Measurements from ENCODE around the gene FNBP1.
A peak's percentile ranks its signal among the peaks of the same experiment; 100 is the strongest.
"Not testable (repeated sequence)": the region's sequence is repeated elsewhere in the genome, so short reads cannot be mapped to it uniquely, and the experiment has no call there.

FNBP1 gene

DNA sequence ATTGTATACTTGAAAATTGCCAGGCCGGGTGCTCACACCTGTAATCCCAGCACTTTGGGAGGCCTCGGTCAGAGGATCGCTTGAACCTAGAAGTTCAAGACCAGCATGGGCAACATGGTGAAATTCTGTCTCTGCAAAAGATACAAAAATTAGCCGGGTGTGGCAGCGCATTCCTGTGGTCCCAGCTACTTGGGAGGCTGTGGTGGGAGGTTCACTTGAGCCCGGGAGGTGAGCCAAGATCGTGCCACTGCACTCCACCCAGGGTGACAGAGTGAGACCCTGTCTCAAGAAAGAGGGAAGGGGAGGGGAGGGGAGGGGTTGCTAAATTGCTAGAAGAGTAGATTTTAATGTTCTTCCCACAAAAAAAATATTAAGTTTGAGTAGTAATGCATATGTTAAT is 53.2 kb downstream of the FNBP1 start:
- no peak for FAIRE-seq

DNA sequence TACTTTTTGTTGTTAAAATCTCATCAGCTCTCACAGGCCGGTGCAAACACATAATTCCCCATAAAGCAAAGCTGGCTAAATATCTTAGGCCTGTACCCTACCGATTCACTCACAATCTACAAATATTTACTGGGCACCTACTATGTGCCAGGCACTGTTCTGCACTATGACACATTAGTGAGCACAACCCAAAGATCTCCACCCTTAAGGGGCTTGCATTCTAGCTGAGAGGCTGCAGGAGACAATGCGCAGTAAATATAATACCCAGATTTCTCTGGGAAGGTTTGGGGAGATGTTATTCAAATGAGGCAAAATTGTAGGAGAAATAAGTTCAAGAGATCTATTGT is 53.7 kb downstream of the FNBP1 start:
- FAIRE-seq = no peak

DNA sequence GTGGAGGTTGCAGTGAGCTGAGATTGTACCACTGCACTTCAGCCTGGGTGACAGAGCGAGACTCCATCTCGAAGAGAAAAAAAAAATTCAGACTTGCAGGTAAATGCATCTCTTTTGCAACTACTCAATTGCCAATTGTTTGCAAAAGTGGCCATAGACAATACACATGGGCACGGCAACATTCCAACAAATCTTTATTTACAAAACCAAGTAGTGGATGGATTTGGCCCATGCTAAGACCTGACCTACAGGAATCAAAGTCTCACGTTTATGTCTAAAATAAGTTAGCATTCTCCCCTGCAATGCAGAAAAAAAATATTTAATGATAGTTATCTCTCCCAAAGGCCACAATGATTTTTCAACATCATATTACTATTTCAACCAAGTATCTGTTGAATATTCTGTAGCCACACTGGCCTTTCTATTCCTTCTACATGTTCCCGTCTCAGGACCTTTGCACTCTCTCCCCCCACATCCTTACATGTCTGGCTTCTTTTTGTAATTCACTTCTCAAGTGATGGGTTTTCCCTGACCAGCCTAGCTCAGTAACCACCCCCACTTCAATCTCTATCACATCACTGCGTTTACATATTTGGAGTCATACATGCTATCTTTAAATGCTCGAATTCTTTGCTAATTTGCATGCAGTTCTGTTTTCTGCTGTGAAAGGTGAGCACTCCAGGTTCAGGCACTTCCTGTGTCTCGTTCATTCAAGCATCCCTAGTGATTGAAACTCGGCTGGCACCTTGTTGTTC is 54.2 kb downstream of the FNBP1 start:
- FAIRE-seq = no peak

DNA sequence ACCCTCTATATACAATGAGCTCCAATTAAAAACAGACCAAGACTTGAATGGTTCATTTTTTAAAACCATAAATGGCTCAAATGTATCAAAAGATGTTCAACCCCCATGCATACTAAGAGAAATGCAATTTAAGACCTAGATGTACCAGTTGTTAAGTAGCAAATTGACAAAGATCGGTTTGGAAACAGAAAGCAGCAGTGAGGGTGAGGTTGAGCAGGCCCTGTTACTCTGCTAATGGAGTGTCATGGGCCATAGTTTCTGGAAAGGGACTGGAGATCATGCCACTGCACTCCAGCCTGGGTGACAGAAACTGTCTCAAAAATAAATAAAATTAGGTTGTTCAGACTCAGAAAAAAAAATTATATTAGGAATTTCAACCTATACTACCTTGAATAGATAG is 55.0 kb downstream of the FNBP1 start:
- FAIRE-seq = no peak

DNA sequence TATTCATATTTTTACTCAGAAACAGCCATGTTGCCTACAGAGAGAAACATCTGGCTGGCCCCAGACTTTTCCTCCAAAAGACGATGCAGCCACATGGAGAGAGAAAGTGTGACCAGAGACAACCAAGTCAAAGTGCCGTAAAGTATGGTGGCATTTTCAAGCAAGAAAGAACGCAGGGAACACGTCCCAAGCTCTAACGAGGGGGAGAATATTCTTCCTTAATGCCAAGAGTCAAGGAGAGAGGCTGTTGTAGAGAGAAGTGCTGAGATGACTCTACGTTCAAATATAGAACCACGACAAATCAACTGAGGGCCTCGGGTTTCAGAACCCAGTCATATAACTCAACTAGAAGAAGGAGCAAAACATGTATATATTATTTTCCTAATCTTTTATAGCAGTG is 55.9 kb downstream of the FNBP1 start:
- no peak for FAIRE-seq

DNA sequence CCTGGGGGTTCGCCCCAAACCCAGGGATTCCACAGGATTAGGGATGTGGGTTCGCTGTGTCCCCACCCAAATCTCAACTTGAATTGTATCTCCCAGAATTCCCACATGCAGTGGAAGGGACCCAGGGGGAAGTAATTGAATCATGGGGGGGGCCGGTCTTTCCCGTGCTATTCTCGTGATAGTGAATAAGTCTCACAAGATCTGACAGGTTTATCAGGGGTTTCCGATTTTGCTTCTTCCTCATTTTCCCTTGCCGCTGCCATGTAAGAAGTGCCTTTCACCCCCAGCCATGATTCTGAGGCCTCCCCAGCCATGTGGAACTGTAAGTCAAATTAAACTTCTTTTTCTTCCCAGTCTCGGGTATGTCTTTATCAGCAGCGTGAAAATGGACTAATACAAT is 58.4 kb downstream of the FNBP1 start:
- FAIRE-seq = not testable (repeated sequence)

DNA sequence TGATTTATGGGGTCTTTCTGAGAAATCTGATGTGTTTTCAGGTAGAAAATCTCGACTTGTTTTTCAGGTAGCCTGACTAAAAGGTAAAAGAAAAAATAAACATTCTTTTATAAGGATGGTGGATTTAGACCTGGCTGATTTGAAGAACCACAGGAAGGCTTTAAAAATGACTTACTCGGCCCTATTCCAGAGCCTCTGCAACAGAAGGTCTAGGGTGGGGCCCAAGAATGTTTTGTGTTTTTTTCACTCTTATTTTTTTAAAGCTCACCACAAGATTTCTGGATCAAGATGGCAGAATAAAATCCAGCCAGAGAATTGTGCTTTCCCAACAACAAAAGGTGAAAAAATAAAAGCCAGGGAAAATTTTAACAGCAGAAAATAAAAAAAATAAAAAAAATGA is 59.1 kb downstream of the FNBP1 start:
- peak; percentile 74 for FAIRE-seq

DNA sequence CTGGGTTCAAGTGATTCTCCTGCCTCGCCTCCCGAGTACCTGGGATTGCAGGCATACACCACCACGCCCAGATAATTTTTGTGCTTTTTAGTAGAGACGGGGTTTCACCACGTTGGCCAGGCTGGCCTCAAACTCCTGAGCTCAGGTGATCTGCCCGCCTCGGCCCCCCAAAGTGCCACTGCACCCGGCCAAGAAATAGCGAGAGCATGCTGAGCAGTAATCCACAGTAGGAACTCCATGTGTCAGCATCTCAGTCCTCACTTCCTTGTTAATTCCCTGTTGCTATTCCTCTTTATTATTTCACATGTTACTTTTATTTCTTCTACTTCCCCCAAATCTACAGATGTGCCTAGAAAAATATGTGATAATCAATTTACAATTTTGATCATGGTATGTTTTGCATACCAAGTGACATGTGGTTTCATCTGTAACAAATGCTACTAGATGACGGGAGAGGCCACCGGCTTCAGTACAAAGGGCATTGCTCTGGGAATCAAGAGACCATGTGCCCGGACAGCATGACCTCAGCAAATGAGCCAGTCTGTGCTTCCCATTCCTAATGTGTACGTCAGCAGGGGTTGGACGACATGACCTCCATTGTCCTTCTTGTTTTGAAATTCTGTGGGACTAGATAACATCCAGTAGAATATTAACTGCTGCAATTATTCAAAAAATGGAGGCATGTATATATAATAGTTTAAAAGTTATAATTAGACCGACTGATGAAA is 61.6 kb downstream of the FNBP1 start:
- FAIRE-seq = no peak

DNA sequence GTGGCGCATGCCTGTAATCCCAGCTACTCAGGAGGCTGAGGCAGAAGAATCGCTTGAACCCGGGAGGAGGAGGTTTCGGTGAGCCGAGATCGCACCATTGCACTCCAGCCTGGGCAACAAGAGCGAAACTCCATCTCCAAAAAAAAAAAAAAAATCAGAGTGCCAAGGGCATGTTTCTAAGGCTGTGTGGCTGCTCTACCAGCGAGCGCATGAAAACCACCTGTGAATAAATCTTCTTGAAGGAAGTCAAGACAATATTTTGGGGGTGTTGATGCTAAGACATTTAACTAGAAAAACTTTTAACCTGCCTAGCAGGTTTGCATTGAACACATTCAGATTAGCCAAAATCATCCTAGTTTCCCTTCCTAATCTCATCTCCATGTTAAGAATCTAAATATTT is 62.8 kb downstream of the FNBP1 start:
- not testable (repeated sequence) for FAIRE-seq

DNA sequence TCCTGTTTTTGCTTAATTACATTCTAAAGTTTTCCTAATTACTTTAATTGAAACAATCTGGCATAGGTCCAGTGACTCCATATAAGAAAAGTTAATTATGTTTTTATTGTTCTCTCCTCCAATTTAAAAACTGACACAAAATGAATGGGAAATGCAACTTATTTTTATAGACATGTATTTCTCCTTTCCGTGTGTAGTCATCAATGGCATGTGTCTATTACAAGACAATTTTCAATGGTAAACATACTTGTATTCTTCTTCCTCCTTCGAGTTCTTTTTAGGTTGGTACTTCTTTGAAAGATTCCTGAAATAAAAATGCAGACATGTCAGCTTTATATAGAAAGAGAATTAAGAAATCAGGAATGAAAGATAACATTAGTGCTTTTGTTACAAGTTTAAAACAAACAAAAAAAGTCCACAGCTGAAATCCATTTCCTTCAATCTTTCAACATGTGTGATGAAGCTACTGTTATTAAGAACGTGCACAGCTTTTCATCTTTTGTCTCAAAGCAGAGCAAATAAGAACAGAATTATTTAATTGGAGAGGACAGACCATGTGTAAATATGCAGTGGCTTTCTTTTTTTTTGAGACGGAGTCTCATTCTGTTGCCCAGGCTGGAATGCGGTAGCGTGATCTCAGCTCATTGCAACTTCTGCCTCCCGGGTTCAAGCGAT is 63.8 kb downstream of the FNBP1 start:
- FAIRE-seq = no peak

DNA sequence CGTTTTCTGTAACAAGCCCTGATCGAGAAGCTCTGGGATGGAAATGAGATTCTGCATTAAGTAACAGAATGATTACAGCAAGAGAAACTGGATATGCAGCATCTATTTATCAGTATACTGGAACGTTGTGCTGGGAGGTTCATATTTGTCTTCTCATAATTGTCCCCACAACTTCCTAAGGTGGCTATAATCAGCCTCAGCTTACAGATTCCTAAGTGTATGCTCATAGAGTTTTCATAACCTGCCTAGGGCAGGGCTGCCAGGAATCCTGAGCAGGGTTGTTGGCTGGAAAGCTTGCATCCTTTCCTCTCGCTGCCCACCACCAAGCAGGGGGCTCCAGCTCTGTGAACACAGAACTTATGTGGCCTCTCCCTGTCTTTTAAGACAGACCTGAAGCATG is 70.2 kb downstream of the FNBP1 start:
- no peak for FAIRE-seq

DNA sequence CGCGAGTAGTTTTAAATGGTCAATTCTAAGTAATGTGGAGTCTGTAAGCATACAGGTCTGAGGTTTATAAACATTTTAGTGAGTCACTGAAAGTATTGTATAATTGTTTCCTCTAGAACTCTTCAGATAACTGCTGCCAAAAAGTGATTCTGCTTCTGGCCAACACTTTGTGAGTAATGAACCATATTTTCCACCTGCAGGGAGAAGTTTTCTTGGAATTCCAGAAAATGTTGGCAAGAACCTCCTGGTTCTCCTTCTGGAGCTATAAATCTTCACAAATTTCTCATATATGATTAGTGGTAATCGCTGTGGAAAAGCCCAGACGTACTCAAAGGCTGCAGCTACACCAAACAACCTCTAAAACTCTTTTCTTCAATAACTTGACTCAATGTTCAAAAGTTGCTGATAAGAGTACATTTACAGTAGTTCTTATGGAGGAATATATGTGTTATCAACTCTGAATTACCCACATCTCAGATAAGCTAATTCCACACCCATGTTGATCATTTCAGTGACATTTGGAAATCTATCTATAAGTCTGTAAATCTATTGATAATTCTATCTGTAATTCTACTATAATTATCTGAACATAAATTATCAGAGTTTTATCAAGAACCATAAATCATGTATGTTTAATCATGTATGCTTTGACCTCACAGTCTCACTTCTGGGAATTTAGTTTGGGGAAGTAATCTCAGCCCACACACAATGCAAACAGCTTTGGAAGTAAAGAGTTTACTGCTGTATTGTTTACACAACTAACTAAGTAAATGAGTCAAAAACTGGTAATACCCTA is 74.1 kb downstream of the FNBP1 start:
- FAIRE-seq = peak; percentile 90

DNA sequence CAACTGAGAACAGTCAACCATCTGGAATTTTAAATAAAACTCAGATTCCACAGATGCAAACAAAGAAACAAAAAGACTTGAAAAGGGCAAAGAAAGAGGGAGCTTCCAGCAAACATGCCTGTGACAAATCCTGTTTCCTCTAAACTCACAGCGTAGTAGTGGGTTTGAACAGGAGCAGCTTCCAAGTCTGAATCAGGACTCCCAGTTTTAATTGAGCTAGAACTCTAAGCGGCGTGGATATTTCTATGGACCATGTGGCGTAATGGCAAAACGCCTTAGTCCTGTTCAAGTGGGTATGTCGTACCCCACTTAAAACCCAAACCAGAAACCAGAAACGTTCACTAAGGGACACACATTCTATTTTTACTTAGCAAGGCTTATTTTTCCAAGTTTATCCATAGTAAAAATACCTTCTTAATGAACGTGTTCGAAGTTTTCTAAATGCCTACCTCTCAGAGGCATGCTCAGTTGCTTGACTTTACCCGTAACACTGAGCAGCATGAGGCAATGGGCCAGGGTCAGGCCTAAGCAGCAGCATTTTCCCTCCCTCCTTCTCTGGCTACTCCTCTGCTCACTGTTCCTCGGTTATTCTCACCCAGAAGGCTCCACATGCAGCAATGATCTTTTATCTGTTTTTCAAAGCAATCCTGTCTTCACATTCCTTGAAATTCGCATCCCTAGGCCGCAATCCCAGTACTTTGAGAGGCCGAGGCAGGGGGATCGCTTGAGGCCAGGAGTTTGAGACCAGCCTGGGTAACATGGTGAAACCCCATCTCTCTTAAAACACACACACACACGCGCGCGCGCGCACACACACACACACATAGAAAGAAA is 77.9 kb downstream of the FNBP1 start:
- FAIRE-seq = peak; percentile 90

DNA sequence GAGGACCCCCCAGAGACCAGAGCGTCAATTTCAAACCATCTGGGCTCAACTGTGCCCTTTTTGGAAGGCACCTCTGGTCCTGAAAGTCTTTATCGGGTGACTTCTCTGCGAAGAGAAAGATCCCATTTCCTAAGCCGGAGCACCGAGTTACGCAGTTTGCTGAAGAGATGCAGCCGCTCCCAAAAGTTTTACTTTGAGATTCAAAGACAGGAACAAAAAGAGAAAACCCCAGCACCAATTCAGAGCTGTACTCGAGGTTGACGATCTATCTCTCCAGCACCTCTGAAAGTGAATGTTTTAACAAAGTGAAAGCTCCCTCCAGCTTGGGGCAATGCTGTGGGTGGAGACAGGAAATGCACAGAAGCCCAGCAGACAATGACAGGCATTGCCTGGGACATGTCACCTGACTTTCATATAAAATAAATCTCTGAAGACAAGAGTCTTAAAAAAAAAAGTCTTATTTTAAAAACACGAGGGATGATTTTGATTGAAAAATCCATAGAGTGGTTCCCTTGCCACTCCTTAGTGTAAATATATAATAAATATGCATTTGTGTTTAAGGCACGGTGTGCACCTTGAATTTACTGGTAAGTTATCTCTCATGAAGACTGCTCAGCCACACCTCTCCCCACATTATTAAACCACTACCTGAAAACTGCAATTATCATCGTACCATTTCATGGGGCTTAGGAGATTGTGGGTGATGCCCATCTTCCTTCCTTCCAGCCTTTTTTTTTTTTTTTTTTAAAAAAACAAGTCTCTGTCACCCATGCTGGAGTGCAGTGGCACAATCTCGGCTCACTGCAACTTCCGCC is 79.9 kb downstream of the FNBP1 start:
- FAIRE-seq = no peak

DNA sequence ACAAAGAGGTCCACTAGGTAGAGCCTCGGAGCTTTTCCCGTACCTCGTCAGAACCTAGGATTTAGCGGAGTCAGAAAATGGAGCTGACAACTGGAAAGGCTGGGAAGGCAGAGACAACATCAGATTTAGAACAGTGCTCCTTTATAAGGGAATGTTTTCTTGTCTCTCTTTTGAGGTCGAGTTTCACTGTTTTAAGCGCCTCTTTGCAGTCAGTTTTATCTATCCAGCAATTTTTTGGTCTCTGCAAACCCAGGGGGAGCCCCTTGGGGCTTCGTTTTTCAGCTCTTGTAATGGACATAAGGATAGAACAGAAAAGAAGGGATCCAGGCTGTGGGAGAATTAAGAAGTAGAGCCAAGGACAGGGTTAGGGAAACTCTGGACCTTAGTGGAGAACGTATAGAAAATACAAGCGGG is 80.5 kb downstream of the FNBP1 start:
- no peak for FAIRE-seq

DNA sequence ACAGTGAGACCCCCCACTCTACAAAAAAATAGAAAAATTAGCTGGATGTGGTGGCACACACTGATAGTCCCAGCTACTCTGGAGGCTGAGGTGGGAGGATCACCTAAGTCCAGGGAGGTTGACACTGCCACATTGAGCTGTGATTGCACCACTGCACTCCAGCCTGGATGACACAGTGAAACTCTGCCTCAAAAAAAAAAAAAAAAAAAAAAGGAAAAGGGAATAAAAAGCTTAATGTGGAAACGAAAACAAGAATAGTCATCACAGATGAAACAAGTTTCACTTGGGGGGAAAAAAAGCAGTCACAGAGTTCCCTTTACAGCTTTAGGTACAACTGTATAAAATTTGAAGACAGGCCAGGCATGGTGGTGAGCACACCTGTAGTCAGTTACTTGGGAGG is 84.2 kb downstream of the FNBP1 start:
- FAIRE-seq = no peak

DNA sequence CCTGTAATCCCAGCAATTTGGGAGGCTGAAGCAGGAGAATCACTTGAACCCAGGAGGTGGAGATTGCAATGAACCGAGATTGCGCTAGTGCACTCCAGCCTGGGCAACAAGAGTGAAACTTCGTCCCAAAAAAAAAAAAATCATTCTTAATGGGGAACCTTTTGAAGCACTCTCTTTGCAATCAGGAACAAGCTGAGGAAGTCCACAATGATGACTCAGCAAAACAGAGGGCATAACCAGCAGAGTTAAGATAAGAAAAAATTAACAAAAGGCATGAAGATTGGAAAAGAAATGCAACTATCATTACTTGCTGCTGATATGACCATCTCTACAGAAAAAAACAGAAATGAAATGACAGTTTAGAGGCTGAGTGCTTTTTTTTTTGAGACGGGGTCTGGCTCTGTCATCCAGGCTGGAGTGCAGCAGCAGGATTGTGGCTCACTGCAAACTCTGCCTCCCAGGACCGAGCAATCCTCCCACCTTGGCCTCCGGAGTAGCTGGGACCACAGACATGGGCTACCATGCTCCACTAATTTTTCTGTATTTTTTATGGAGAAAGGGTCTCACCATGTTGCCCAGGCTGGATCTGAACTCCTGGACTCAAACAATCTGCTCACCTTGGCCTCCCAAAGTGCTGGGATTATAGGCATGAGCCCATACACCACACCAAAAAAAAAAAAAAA is 88.0 kb downstream of the FNBP1 start:
- FAIRE-seq = no peak

DNA sequence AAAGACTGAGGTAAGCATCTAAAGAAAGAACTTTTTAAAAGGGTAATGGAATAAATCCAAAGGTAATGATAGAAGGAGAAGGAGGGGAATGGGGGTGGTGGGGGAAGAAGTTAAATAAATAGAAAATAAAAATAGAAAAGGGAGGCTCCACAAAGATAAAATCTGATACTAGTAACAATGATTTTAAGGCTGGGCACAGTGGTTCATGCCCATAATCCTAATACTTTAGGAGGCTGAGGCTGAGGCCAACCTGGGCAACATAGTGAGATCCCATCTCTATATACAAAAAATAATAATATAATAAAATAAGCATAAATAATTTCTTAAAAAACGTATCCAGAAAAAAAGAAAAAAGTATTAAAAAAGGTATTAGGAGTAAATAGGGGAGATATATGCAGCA is 89.3 kb downstream of the FNBP1 start:
- no peak for FAIRE-seq

DNA sequence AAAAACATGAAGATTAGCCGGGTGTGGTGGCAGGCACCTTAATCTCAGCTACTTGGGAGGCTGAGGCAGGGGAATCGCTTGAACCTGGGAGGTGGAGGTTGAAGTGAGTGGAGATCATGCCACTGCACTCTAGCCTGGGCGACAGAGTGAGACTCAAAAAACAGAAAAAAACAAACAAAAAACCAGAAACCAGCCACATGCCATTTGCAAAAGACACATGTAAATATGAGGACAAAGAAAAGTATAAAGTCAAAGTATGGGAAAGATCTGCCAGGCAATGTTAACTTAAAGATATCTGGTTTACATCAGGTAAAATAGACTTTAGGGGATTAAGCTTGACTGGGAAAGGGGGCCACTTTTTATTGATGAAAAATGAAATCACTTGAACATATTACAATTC is 90.7 kb downstream of the FNBP1 start:
- FAIRE-seq = no peak

DNA sequence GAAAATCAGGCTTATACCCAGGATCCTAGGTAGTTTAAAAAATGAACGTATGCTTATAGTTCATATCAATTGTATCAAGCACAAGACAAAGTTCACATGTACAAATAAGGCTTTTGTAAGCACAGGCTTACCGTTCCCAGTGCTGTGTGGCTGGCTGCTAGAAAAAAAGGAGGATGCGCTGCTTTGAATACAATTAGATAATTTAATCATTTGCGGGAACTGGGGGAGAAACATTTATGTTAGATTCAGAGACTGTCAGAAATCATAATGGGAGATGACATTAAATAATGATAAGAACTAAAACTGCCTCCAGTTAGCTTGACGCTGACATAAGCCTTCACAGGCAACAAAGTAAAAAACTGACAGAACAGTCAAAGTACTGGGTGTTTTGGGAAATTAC is 93.2 kb downstream of the FNBP1 start:
- FAIRE-seq = no peak

DNA sequence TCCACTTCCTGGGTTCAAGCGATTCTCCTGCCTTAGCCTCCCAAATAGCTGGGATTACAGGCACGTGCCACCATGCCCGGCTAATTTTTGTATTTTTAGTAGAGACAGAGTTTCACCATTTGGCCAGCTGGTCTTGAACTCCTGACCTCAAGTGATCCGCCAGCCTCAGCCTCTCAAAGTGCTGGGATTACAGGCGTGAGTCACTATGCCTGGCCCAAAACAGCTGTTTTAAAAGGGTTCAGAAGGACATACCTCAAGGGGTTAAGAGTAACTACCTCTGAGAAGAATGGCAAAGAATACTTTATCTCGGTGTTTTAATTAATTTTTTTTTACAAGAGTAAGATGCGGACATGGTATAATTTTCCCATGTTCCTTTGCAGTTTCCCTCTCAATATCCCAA is 94.4 kb downstream of the FNBP1 start:
- FAIRE-seq = not testable (repeated sequence)

Measured in endometrium (tissue), 2 donors.